Neutrophil (primary cell): ENCODE results near the gene IL23A.

Source experiments
- H3K27ac ChIP-seq: fragments of 200-600 bp; sonication (generic); 2 replicates; pipeline ENCODE4 v1.5.1; 2016; ENCODE audit warnings: mild to moderate bottlenecking, moderate library complexity
- H3K27me3 ChIP-seq: fragments of 200-600 bp; sonication (generic); 2 replicates; pipeline ENCODE4 v1.6.0; 2016; ENCODE audit warnings: mild to moderate bottlenecking
- H3K36me3 ChIP-seq: fragments of 200-600 bp; sonication (generic); 2 replicates; pipeline ENCODE4 v1.5.1; 2017
- H3K4me1 ChIP-seq, 2 experiments: fragments of 200-600 bp in 1 of 2; sonication (generic) in 1 of 2; 1 replicate in 1 of 2; 2 replicates in 1 of 2; pipeline versions ENCODE4 v1.5.1 to v1.6.1; 2013 to 2016; ENCODE audit warnings: low read depth in 1 of 2, low read length in 1 of 2, mild to moderate bottlenecking in 1 of 2, moderate library complexity in 1 of 2; ENCODE audit not compliant: control insufficient read depth in 1 of 2, insufficient read depth in 1 of 2
- H3K4me3 ChIP-seq, 2 experiments: fragments of 200-600 bp in 1 of 2; sonication (generic) in 1 of 2; 1 replicate in 1 of 2; 2 replicates in 1 of 2; pipeline ENCODE4 v1.5.1; 2013 to 2016; ENCODE audit warnings: low read depth in 1 of 2, low read length in 1 of 2, mild to moderate bottlenecking in 1 of 2, moderate library complexity in 1 of 2
- H3K9me3 ChIP-seq: fragments of 200-600 bp; sonication (generic); 2 replicates; pipeline ENCODE4 v1.5.1; 2016
- TF ChIP-seq, protein P1 (sequence below): fragments of 200-600 bp; sonication (generic); IDR thresholded peaks from 2 replicates; pipeline ENCODE4 v1.5.1; 2016; ENCODE audit warnings: antibody characterized with exemption

IL23A gene

DNA sequence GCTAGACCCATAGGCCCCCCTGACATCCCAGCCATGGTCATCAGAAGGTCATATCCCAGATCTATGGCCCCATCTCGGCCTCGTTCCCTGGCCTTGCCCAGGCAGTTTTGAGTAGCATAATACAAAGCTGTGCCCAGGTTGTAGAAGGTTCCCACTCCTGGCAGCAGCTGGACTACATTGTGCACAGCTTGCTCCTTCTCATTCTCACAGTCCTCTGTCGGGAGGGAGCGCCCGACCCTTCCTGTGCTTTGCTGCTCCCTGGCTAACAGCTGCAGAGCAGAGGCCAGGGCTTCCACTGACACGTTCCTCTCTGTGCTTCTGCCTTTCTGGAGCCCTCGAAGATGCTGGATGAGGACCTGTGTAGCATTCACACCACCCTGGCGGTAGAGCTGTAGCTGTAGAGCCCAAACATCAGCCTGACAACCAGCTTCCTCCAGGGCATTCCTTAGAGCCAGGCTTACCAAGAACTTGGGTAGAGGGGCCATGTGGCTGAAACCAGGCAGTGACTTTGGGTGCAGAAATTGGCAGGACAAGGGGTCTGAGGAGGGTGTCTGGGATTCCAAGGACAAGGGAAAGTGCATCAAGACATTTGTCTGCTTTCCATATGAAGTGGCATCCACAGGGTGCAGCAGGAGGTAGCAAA lies 22.9 kb downstream of the IL23A start:
- H3K9me3 ChIP-seq = no peaks in the 10 kb centered on the region
- peaks cover 1% of the 10 kb centered on the region for H3K36me3 ChIP-seq
- peak overlapping the region; percentile 85 for H3K27ac ChIP-seq
- TF ChIP-seq, protein P1, sequence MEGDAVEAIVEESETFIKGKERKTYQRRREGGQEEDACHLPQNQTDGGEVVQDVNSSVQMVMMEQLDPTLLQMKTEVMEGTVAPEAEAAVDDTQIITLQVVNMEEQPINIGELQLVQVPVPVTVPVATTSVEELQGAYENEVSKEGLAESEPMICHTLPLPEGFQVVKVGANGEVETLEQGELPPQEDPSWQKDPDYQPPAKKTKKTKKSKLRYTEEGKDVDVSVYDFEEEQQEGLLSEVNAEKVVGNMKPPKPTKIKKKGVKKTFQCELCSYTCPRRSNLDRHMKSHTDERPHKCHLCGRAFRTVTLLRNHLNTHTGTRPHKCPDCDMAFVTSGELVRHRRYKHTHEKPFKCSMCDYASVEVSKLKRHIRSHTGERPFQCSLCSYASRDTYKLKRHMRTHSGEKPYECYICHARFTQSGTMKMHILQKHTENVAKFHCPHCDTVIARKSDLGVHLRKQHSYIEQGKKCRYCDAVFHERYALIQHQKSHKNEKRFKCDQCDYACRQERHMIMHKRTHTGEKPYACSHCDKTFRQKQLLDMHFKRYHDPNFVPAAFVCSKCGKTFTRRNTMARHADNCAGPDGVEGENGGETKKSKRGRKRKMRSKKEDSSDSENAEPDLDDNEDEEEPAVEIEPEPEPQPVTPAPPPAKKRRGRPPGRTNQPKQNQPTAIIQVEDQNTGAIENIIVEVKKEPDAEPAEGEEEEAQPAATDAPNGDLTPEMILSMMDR = no peak
- H3K4me1 ChIP-seq = peaks cover 17 to 18% of the 10 kb centered on the region in 2 experiments
- H3K27me3 ChIP-seq = no peaks in the 10 kb centered on the region
- H3K4me3 ChIP-seq = no peak overlapping the region

DNA sequence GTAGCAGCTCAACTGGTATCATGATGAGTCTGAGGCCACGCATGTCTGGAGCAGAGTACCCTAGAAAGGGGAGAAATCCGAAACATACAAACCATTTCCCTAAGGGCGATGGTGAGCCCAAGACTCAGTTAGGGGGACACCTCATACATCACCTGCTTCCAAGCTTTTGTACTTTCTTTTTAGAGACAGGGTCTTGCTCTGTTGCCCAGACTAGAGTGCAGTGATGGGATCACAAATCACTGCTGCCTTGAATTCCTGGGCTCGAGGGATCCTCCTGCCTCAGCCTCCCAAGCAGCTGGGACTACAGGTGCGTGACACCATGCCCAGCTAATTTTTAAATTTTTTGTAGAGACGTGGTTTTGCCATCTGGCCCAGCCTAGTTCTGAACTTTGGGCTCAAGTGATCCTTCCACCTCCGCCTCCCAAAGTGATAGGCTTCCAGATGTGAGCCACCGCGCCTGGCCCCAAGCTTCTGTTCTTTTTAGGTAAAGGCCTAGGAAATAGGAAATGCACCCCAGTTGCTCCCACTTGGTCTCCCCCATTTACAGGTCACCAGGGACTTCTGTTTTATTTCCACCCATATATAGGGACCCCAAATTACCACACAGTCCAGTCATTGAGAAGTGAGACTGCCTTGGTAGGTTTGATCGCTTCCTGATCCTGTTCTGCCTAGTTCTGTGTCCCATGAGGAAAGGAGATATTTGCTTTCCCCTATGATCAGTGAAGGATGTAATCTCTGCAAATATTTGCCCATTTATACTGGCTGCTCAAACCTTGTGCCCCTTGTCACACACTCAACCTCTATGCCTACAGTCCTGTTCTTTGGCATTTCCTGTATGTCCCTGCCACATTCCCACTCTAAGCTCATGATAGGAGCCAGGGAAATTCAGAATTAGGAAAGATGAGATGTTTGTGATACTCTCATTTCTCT lies 23.7 kb downstream of the IL23A start, which contains the start of gene APOF:
Gene APOF, minus strand, starts transcription at position 728 of the 930 bp plus-strand sequence. Its CDS starts 112 bp downstream, at position 616.
- H3K4me1 ChIP-seq = peaks cover 17 to 18% of the 10 kb centered on the region in 2 experiments
- H3K4me3 ChIP-seq = no peak within 1 kb of the TSS
- H3K36me3 ChIP-seq = no peaks in the 10 kb centered on the region
- no peaks in the 10 kb centered on the region for H3K9me3 ChIP-seq
- peak within 1 kb of the TSS; percentile 85 for H3K27ac ChIP-seq
- TF ChIP-seq, protein P1 = no peak
- no peaks in the 10 kb centered on the region for H3K27me3 ChIP-seq

DNA sequence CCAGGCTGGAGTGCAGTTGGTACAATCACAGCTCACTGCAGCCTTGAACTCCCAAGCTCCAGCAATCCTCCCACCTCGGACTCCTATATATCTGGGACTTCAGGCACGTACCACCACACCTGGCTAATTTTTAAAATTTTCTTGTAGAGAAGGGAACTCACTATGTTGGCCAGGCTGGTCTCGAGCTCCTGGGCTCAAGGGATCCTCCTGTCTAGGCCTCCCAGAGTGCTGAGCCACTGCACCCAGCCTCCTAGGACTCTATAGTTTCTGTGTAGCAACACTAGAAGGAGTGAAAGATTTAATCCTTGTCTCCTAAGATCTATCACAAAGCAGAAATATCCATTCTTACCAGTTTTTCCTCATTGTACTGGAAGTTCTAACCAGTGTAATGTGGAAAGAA lies 28.3 kb downstream of the IL23A start:
- H3K9me3 ChIP-seq = no peaks in the 10 kb centered on the region
- TF ChIP-seq, protein P1 = no peak
- no peaks in the 10 kb centered on the region for H3K4me1 ChIP-seq
- no peaks in the 10 kb centered on the region for H3K36me3 ChIP-seq
- H3K27me3 ChIP-seq = no peaks in the 10 kb centered on the region
- no peak overlapping the region for H3K4me3 ChIP-seq
- no peak overlapping the region for H3K27ac ChIP-seq

DNA sequence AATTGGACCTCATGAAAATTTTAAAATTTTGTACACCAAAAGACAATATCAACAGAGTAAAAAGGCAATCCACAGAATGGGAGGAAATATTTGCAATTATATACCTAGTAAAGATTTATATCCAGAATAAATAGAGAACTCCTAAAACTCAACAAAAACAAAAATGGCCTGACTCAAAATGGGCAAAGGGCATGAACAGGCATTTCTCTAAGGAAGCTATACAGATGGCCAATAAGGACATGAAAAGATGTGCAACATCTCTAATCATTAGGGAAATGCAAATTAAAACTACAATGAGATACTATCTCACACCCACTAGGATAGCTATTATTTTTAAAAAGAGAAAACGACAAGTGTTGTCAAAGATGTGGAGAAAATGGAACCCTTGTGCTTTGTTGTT lies 34.8 kb downstream of the IL23A start:
- TF ChIP-seq, protein P1 = no peak
- Histone ChIP-seq H3K27me3 (no peaks in the 10 kb centered on the region), H3K9me3 (no peaks in the 10 kb centered on the region), H3K4me1 (peaks cover 10 to 17% of the 10 kb centered on the region in 2 experiments), H3K4me3 (no peak overlapping the region), H3K27ac (no peak overlapping the region), H3K36me3 (no peaks in the 10 kb centered on the region)

DNA sequence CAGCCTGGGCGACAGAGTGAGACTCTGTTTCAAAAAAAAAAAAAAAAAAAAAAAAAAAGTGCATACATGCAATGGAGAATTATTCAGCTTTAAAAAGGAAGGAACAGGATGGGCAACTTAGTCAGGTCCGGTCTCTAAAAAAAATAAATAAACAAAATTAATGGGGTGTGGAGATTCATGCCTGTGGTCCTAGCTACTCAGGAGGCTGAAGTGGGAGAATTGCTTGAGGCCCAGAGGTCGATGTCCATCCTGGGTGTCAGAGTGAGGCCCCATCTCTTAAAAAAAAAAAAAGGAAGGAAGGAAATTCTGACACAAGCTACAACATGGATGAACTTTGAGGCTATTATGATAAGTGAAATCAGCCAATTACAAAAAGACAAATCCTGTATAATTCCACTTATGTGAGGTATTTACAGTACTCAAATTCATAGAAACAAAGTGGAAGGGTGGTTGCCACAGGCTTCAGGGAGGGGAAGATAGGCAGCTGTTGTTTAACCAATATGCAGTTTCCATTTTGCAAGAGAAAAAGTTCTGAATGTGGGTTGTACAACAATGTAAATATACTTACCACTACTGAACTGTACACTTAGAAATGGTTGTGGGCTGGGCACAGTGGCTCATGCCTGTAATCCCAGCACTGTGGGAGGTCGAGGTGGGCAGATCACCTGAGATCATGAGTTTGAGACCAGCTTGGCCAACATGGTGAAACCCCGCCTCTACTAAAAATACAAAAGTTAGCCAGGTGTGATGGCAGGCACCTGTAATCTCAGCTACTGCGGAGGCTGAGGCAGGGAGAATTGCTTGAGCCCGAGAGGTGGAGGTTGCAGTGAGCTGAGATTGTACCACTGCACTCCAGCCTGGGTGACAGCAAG lies 36.3 kb downstream of the IL23A start:
- H3K4me1 ChIP-seq = peaks cover 10 to 17% of the 10 kb centered on the region in 2 experiments
- H3K27me3 ChIP-seq = no peaks in the 10 kb centered on the region
- no peaks in the 10 kb centered on the region for H3K36me3 ChIP-seq
- peak overlapping the region; percentile 44 for H3K27ac ChIP-seq
- TF ChIP-seq, protein P1 = no peak
- H3K4me3 ChIP-seq = no peak overlapping the region
- no peaks in the 10 kb centered on the region for H3K9me3 ChIP-seq
